A549 treated with GW870086 at 1 μM for 4 hours (cell line): ENCODE data around the gene PARP3. TPM values are rescaled to one million over a fixed set of nuclear protein-coding genes. Genes with fewer than 3 reads are reported as not detected.

ENCODE experiments used
- total RNA-seq: library from RNA; stranded (reverse); fragments of 200-300 nt; extraction: Qiagen RNA extraction; gene quantifications from 5 replicates; pipeline ENCODE4 v1.2.3, GENCODE V29; 2022; ENCODE audit warnings: low read depth

PARP3 gene
- 7.3 to 11.8 TPM (median 9.1 TPM) in 5 replicates for total RNA-seq

GRCh38 chr3:51941798-51942602 is at the start of gene PARP3, which contains the start of gene RRP9:
TSS of gene PARP3 (plus strand) at chr3:51942363. CDS start at chr3:51943356, 993 bp downstream.
TSS of gene RRP9 (minus strand) at chr3:51941904. CDS start at chr3:51941867, 37 bp downstream.

GRCh38 chr3:51955175-51955892 is 13.2 kb downstream of the PARP3 start, which contains the start of gene GPR62:
TSS of gene GPR62 (plus strand) at chr3:51955381. CDS start at chr3:51955653, 272 bp downstream.

DNA sequence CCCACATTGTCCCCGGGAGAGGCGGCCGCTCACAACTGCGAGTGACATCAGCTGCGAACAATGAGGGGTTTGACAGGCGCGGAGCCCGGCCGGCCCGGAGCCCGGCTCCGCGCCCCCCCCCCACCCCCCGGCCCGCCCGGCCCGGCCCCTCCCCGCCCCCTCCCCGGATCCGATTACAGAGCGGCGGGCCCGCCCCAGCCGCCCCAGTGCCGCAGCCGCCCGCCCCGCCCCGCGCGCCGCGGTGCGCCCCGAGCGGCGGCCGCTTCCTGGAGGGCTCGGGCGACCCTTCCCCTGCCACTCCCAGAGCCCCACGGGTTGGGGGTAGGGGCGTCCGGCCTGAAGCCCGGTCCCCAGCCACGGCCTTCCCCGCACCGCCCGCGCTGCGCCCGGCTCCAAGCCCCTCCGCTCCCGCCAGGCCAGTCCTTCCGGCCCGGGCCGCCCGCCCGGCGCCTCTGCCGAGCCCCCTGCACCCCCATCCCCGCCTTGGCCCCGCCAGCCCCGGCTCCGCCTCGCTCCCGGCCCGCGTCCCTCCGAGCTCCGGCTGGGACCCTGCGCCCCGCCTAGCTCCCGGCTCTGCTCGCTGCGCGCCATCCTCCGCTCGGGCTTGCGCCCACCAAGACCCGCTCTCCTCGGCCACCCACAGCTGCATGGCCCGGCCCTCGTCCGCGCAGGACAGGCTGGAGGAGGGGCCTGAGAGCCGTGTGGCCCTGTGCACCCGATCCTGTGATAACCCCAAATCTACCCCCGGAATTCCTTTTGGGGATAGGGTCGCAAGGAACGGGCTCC is 25.4 kb downstream of the PARP3 start, which contains the start of gene PCBP4:
PCBP4 (minus strand) TSS at position 71 of the 786 bp plus-strand sequence. CDS start 6,214 bp downstream, outside the sequence.

DNA sequence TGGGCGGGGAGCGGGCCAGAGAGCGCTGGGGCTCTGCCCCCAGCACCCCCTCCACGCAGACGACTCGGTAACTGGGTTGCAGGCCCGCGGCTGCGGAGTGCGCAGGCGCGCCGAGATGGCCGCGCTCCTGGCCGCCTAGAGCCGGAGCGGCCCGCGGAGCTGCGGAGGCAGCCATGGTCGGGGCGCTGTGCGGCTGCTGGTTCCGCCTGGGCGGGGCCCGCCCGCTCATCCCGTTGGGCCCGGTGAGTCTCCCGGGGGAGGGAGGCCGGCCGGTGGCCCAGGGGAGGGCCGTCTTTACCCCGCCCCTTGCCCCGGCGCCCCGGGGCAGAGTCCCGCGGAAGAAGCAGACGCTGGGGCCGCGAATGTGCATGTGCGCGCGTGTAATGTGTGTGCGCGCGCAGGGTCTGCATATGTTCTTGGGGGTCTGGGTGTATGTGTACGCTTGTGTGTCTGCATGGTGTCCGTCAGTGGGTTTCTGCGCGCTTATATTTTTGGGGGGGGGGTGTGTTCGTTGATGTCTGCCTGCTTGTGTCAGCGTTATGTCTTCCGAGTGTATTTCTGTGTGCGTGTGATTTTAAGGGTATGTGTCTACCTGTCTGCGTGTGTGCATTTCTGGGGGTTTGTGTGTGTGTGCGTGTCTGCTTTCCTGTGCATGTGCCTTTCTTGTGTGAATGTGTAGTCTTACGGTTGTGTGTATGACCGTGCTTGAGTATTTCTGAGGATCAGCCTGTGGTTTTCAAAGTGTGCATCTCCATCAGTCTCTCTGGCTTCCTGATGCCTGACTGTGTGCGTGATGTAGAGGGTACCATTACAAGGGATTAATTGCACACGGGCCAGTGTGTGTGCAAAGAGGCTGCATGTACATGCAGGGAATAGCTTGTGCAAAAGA is 33.0 kb downstream of the PARP3 start, which contains the start of gene ABHD14A:
ABHD14A (plus strand) TSS at position 102 of the 889 bp plus-strand sequence; CDS start at position 174, 72 bp downstream.

GRCh38 chr3:51982838-51983577 is 40.8 kb downstream of the PARP3 start, which contains the start of gene ACY1:
TSS of gene ACY1 (plus strand) at chr3:51983535. CDS start at chr3:51984065, 530 bp downstream.

DNA sequence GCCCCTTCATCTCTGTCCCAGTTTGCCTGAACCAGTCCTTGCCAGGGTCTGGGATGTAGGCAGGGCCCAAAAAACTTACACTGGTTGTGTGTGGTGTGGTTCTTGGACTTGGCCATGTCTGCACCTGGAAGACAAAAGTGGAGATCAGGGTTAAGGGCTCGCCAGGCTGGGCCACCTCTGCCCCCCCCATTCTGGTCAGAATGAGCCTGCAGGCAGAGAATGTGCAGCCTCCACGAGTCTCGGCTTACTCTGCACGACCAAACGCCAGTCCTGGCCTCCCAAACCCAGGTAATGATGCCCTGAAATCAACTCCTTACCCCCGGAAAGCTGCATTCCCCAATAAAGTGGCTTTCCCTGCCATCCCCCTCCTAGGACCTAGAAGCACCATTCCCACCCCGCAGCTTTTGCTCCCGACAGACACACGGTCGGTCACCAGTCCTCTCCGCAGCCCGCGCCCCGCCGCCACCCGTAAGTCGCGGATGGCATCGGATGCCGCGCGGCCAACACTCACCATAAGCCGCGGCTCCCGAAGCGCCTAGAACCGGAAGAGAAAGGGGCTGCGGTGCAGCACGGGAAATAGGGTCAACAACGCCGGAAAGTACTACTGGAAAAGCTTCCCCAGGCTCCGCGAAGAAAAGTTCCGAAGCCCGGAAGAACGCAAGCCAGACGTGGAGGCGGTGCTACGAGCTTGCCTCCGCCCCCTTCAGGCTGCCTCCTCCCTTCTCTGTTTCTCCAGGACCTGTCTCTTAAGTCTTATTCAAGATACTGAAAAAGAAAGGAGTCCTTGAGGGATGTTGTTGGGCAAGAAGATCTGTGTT is 53.4 kb downstream of the PARP3 start, which contains the start of gene RPL29:
RPL29 (minus strand) TSS at position 550 of the 818 bp plus-strand sequence; CDS start at position 116, 434 bp downstream.

Other genes with a start within 250 kb of the PARP3 start
- gene GRM2, start 235.3 kb upstream of the PARP3 start, total RNA-seq = 0.06 to 0.09 TPM (median 0.06 TPM) in 3 of 5 replicates, not detected in the others
- not detected in 5 replicates for gene IQCF6, start 163.1 kb upstream of the PARP3 start, total RNA-seq
- not detected in 5 replicates for gene IQCF2, start 80.7 kb upstream of the PARP3 start, total RNA-seq
- not detected in 5 replicates for gene IQCF5, start 66.8 kb upstream of the PARP3 start, total RNA-seq
- not detected in 5 replicates for gene IQCF1, start 39.0 kb upstream of the PARP3 start, total RNA-seq
- 39.3 to 48.3 TPM (median 43.6 TPM) in 5 replicates for gene RRP9, start 459 bp upstream of the PARP3 start, total RNA-seq
- not detected in 5 replicates for gene GPR62, start 13.0 kb downstream of the PARP3 start, total RNA-seq
- 10.2 to 14.0 TPM (median 12.7 TPM) in 5 replicates for gene PCBP4, start 25.1 kb downstream of the PARP3 start, total RNA-seq
- 25.1 to 33.8 TPM (median 31.8 TPM) in 5 replicates for gene ABHD14B, start 31.7 kb downstream of the PARP3 start, total RNA-seq
- gene ABHD14A, start 32.7 kb downstream of the PARP3 start, total RNA-seq = 13.7 to 18.0 TPM (median 15.5 TPM) in 5 replicates
- 22.5 to 29.0 TPM (median 23.4 TPM) in 5 replicates for gene ACY1, start 41.2 kb downstream of the PARP3 start, total RNA-seq
- gene RPL29, start 53.5 kb downstream of the PARP3 start, total RNA-seq = 1,309 to 1,553 TPM (median 1,319 TPM) in 5 replicates
- gene DUSP7, start 114.2 kb downstream of the PARP3 start, total RNA-seq = 21.2 to 25.0 TPM (median 23.4 TPM) in 5 replicates
- 15.4 to 19.3 TPM (median 17.3 TPM) in 5 replicates for gene POC1A, start 212.1 kb downstream of the PARP3 start, total RNA-seq